KOPT-K1 (cell line): ENCODE measurements around the gene COX17.

Experiments
- H3K27ac ChIP-seq: fragments of 200-600 bp; sonication (generic); 2 replicates; pipeline ENCODE4 v1.5.1; 2016; ENCODE audit warnings: antibody characterized with exemption, mild to moderate bottlenecking, low read depth, low read length; ENCODE audit not compliant: poor library complexity, severe bottlenecking
- H3K36me3 ChIP-seq: fragments of 200-600 bp; sonication (generic); 2 replicates; pipeline ENCODE4 v1.5.1; 2017; ENCODE audit warnings: antibody characterized with exemption, mild to moderate bottlenecking, low read length, moderate library complexity; ENCODE audit not compliant: insufficient read depth
- H3K9me3 ChIP-seq: fragments of 200-600 bp; sonication (generic); 2 replicates; pipeline ENCODE4 v1.5.1; 2017; ENCODE audit warnings: antibody characterized with exemption, low read length, mild to moderate bottlenecking; ENCODE audit not compliant: insufficient read depth, poor library complexity, severe bottlenecking

The COX17 gene, protein sequence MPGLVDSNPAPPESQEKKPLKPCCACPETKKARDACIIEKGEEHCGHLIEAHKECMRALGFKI

DNA sequence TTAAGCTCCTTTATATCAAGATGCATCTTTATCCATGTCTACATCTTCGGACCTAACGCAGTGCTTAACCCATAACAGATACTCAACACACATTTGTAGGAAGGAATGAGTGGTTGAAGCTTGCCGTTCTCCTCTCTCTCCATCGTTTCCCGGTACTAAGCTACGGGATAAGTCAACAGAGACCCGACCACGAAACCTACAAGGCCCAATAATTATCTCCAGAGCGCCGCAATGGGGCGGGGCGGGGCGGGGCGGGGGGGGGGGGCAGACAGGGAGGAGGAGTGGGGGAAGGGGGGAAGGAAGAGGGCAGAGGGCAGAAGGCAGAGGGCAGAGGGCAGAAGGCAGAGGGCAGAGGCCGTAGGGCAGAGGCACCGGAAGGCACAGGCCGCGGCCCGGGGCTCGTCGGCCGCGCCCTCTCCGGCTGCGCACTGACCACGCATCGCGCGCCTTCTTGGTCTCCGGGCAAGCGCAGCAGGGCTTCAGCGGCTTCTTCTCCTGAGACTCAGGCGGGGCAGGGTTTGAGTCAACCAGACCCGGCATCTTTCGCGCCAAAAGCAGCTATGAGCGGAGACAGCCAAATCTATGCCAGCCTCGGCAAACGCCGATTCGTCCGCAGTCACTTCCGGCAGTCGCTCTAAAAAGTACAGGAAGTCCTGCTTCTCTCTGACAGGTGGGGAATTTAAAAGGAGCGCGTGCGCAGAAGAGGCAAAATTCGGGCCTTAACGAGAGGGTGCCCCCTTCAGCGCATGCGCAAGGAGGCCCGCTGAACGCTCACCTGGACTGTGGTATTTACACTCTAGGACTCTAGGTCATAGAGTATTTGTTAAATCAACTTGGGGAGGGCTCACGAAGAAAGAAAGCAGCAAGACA lies at the start of gene COX17:
TSS of gene COX17 (minus strand) at position 636 of the 870 bp plus-strand sequence. CDS start at position 540, 96 bp downstream.
- peaks cover 32% of the 10 kb centered on the region for H3K36me3 ChIP-seq
- peak within 1 kb of the TSS; percentile 91 for H3K27ac ChIP-seq
- H3K9me3 ChIP-seq: no peaks in the 10 kb centered on the region

- H3K27ac ChIP-seq: no peak overlapping the region
- no peaks in the 10 kb centered on the region for H3K9me3 ChIP-seq
- H3K36me3 ChIP-seq: no peaks in the 10 kb centered on the region
Measured at GRCh38 chr3:119726909-119727308, 49.7 kb upstream of the COX17 start.

- Histone ChIP-seq H3K9me3 (no peaks in the 10 kb centered on the region), H3K27ac (no peak overlapping the region), H3K36me3 (no peaks in the 10 kb centered on the region)
Measured at GRCh38 chr3:119723022-119723421, 45.8 kb upstream of the COX17 start.

DNA sequence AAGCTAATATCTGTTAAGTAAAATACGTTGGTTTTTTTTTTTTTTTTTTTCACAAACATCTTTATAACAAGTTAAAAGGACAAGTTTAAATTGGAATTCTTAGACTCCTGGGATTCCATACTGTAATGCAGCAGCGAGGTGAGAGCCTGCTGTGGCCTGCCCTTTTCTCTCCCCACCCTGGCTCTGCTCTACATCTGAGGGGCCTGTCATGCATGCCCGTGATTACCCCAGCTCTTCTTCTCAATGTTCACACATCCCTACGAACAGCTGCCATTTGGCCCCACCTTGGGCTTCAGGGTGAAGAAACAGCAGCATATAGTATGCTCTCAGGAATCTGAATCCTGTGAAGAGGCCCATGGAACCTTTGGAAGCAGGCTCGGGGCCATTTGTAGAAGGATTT lies 40.3 kb upstream of the COX17 start:
- no peak overlapping the region for H3K27ac ChIP-seq
- H3K36me3 ChIP-seq: no peaks in the 10 kb centered on the region

DNA sequence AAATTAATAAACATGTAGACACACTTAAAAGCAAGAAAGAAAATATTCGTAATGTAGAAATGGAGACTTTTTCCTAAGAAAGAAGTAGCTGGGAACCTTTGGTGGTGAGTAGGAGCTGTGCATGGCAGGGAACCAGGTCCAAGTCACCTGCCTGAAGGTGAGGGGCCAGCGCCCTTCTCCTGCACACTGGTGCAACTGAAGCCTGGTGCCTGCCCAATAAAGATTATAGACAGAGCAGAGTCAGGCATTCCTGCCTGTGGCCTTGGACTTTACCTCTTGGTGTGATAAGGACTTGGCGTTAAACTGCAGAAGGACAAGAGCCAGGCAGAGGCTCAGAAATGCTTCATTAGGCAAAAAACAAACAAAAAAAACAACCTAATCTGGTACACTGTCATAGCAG lies 39.8 kb upstream of the COX17 start:
- Histone ChIP-seq H3K36me3 (no peaks in the 10 kb centered on the region), H3K9me3 (no peaks in the 10 kb centered on the region), H3K27ac (no peak overlapping the region)

More for the DNA sequence above, 40.3 kb upstream of the COX17 start:
- no peaks in the 10 kb centered on the region for H3K9me3 ChIP-seq

- Histone ChIP-seq H3K27ac (no peak overlapping the region), H3K36me3 (no peaks in the 10 kb centered on the region), H3K9me3 (no peaks in the 10 kb centered on the region)
Measured at GRCh38 chr3:119715105-119715504, 37.9 kb upstream of the COX17 start.

GRCh38 chr3:119703820-119704531 lies 26.8 kb upstream of the COX17 start:
- Histone ChIP-seq H3K9me3 (peaks cover 10% of the 10 kb centered on the region), H3K36me3 (no peaks in the 10 kb centered on the region)

DNA sequence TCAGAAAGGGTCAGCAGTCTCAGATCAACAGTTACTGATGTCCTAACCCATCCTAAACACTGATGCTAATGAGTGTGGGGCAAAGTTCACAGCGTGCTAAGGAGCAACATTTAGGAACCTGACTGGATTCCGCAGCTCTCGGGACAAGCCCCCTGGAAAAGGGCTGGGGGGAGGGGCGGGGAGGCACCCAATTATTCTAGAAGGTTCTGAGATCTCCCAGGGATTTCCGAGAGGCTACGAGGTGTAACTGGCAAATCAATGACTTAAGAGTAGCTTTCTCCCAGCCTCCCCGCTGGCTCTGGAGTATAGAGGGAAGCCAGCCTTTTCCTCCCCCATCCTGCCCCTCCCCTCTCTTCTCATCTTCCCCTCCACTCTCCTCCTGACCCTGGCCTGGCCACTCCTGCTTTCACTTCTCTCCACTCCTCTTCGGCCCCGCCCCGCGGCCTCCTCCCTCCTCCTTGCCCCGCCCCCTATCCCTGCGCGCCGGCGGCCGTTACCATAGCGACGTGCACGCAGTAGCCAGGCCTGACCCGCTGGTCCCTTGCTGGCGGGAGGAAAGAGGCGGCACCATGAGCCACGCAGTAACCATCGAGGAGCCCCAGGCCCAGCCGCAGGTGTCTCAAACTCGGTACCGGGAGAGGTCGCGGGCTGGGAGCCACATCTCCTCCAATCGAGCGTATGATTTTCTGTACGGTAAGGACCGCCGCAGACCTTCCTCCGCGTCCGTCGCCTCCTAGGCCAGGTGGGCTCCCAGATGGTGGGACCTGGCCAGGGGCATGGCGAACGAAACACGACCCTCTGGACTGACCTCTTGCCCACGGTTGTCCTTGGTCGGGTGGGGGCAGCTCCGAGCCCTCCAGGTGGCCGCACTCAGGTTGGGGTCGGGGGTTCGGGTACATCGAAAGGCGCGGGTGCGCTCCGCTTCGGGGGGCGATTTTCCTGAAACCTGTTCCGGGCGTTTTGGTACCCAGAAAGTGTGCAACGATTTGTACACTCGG lies 25.6 kb upstream of the COX17 start, which contains the start of gene CFAP91:
TSS of gene CFAP91 (plus strand) at position 493 of the 998 bp plus-strand sequence. CDS start at position 570, 77 bp downstream.
- Histone ChIP-seq H3K9me3 (peaks cover 10% of the 10 kb centered on the region), H3K36me3 (no peaks in the 10 kb centered on the region), H3K27ac (no peak within 1 kb of the TSS)

More at GRCh38 chr3:119703820-119704531, 26.8 kb upstream of the COX17 start:
- no peak overlapping the region for H3K27ac ChIP-seq

GRCh38 chr3:119700920-119701734 lies 23.9 kb upstream of the COX17 start:
- no peaks in the 10 kb centered on the region for H3K36me3 ChIP-seq
- H3K9me3 ChIP-seq: peaks cover 10% of the 10 kb centered on the region
- no peak overlapping the region for H3K27ac ChIP-seq

- Histone ChIP-seq H3K27ac (no peak overlapping the region), H3K36me3 (no peaks in the 10 kb centered on the region), H3K9me3 (peaks cover 10% of the 10 kb centered on the region)
Measured at GRCh38 chr3:119700269-119700919, 23.2 kb upstream of the COX17 start.

GRCh38 chr3:119697394-119697793 lies 20.2 kb upstream of the COX17 start:
- Histone ChIP-seq H3K36me3 (no peaks in the 10 kb centered on the region), H3K9me3 (peaks cover 1% of the 10 kb centered on the region), H3K27ac (no peak overlapping the region)

- Histone ChIP-seq H3K9me3 (no peaks in the 10 kb centered on the region), H3K36me3 (no peaks in the 10 kb centered on the region), H3K27ac (no peak overlapping the region)
Measured at GRCh38 chr3:119695480-119695879, 18.3 kb upstream of the COX17 start.

DNA sequence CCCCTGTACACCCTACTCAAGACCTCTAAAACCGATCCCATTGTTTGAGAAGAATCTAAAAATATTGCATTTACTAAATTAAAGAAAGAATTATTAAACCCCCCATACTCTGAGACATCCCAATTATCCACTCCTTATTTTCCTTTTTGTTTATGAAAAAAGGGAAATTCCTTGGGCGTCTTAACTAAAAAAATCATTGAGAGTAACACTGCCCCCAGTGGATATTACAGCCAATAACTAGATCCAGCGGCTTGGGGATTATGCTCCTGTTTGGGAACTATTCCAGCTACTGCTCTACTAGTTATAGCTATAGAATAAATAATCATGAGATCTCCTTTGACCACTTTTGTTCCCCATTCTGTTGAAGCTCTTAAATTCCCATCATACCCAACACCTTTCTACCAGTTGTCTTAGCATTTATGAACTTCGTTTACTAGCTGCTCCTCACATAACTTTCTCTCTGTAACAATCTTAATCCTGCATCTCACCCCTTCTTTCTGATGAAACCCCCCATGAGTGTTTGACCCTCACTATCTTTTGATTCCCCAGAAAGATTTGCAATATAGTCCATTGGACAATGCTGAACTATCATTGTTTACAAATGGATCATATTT lies 12.9 kb upstream of the COX17 start:
- Histone ChIP-seq H3K36me3 (no peaks in the 10 kb centered on the region), H3K9me3 (peaks cover 6% of the 10 kb centered on the region)

More for the DNA sequence above, 12.9 kb upstream of the COX17 start:
- H3K27ac ChIP-seq: no peak overlapping the region
